ENCODE data around the gene TMC3.
"Not testable (repeated sequence)": the region's sequence is repeated elsewhere in the genome, so short reads cannot be mapped to it uniquely, and the experiment has no call there.

TMC3 gene

DNA sequence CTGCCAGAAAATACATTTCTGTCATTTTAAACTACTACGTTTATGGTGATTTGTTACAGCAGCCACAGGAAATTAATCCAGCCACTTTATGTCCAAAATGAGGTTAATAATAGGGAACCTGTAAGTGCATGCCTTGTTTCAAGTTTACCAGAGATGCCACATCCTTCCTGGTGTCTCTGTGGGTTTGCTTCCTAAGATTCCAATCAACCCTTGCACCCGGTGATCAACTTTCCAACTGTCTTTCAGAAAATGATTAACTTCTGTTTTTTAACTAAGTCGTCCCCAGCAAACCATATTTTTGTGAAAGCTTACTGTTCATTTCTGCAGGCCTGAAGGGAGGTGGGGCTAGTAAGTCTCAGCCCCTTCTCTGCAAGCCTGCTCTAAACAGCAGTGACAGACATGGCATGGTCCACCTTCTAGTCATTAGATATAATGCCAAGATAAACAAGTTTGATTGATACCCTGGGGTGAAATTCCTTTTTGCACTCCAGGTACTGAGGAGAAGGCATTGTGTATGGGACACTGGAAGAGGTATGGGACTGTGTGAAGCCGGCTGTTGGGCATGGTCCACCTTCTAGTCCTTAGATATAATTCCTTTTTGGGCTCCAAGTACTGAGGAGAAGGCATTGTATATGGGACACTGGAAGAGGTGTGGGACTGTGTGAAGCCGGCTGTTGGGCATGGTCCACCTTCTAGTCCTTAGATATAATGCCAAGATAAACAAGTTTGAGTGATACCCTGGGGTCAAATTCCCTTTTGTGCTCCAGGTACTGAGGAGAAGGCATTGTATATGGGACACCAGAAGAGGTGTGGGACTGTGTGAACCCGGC lies 11.1 kb upstream of the TMC3 start:
- DNase-seq: no peak

GRCh38 chr15:81381720-81382119 lies 7.7 kb upstream of the TMC3 start:
- no peak for DNase-seq

DNA sequence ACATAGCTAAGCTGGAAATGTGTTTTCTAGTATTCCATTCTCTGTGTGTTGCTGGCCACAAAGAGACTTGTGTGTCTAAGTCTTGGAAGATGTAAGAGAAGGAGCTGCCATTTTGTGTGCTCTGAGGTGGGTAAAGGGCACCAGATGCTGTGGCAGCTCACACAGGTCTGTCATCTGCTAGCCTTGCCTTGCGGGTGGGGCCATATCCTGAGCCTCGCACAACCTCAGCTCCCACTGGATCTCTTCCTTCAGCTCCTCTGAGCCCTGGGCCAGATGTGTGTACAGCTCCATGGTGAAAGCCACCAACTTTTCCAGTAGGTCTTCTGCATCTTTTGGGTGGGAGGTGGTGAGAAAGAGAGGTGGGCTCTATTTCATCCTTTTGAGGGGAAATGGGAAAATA lies 6.7 kb upstream of the TMC3 start:
- no peak for DNase-seq

DNA sequence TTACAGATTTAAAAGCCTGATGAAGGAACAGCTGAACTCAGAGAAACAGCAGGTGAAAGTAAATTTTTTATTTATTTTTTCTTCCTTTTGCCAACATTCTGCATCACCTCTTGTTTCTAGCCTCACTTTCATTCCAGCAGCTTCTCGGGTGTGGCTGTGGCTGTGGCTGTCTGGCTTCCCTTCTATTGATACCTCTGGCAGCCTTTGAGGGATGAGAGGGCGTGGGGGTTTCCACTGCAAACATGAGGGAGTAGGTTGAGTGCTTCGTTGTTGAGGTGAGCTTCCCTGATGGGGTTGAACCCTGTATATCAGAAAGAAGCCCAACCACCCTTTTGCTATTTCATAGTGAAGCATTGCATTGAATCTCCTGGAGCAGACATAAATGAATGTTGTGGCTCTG lies 6.2 kb upstream of the TMC3 start:
- no peak for DNase-seq

DNA sequence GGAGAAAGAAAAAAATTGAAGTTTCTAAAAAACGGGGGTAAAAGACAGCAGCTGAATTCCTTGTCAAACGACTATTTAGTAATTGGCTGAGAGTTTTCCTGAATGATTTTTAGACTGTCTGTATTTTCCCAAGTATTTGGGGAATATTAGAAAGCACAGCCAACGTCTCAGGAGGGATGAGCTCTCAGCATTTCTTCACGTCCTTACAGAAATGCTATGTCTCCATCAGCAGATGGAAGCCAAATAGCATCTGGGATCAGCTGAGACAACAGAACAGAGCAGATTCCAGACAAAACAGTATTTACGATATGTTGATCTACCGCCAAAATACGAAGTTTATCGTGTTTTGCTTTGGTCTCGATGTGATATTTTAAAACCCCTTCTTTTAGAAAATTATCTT lies 5.3 kb upstream of the TMC3 start:
- no peak for DNase-seq

DNA sequence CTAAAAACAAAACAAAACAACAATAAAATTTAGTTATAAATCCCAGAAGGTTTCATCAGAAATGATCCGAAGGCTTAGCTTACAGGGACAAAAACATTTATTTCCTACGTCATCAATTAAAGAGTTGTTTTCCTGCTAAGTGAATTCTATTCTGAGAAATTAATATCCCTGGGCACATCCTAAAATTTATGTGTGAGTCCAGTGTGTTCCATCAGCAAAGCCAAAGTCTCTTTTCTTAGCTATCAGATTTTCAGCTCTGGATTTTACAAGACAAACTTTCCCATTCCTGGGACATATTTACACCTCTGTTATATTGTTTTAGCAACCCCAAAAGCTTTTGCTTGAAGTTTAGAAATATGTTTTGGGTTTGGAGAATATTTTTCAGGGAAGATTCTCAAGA lies 4.4 kb upstream of the TMC3 start:
- no peak for DNase-seq

GRCh38 chr15:81377871-81378270 lies 3.9 kb upstream of the TMC3 start:
- no peak for DNase-seq

GRCh38 chr15:81376231-81376630 lies 2.2 kb upstream of the TMC3 start:
- DNase-seq: no peak

GRCh38 chr15:81375461-81375860 lies 1.4 kb upstream of the TMC3 start:
- no peak for DNase-seq

GRCh38 chr15:81373176-81373575 lies 837 bp downstream of the TMC3 start:
- no peak for DNase-seq

GRCh38 chr15:81372575-81372974 lies 1.4 kb downstream of the TMC3 start:
- DNase-seq: no peak

DNA sequence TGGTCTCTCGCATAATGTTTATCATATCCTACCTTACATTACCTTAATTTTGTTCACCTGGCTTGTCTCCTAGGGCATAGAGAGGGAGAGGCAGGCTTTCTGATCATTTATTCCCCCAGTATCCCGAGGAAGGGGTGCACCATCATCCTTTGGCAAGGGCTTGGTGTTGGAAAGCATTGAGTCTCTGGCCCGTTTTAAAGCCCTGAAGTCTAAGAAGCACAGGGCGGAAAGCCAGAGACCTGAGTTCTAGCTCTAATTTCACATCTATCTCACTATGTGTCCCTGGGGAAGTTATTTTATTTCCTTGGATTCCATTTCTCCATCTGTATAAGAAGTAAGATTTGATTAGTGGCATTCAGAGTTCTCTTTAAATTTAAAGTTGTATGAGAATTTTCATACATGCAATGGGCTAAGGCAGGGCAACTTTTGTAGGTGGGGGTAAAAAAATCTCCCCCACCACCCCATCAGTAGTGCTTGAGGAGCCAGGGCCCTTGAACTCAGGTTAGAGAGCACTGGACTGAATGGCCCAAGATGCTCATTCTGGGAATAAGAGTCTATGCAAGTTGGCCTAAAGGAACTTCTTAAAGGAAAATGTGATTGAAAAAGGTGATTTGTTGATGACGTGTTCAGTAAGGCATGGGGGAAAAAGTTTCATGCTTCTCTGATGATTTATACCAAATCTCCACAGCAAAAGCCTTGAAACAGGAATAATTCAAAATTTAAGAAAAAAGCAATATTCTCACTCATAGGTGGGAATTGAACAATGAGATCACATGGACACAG lies 10.1 kb downstream of the TMC3 start:
- no peak for DNase-seq

GRCh38 chr15:81363276-81363675 lies 10.7 kb downstream of the TMC3 start:
- no peak for DNase-seq

DNA sequence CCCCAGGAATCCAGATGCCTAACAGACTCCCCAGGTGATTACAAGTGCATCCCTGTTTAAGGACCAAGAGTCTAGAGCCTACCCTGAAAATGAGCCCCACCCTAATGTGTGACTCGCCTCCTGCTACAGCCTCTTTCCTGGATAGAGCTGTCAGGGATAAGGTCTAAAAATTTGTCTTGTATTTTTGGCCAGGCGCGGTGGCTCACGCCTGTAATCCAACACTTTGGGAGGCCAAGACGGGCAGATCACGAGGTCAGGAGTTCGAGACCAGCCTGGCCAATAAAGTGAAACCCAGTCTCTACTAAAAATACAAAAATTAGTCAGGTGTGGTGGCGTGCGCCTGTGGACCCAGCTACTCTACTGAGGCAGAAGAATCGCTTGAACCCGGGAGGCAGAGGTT lies 11.2 kb downstream of the TMC3 start:
- no peak for DNase-seq

DNA sequence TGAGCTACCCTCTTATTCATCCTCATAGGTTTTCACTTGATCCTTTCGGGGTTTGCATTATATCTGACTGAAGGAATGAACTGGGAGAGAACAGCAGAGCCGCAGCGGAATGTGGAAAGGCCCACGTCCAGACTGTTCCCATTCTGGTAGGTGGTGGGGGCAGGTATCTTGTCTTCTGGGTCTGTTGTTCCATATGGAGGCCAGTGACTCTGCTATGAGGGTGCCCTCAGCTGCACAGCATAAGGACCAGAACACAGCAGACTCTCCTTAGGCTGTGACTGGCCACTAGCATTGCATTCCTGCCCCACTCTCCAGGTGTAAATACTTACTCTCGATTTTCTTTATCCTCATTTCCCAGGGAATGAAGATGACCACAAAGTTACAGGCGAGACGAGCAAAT lies 12.1 kb downstream of the TMC3 start:
- no peak for DNase-seq

GRCh38 chr15:81360491-81360890 lies 13.5 kb downstream of the TMC3 start:
- no peak for DNase-seq

- no peak for DNase-seq
Measured at GRCh38 chr15:81358248-81358647, 15.8 kb downstream of the TMC3 start.

GRCh38 chr15:81357180-81357686 lies 16.8 kb downstream of the TMC3 start:
- no peak for DNase-seq

GRCh38 chr15:81356252-81356651 lies 17.8 kb downstream of the TMC3 start:
- no peak for DNase-seq

GRCh38 chr15:81351651-81352050 lies 22.4 kb downstream of the TMC3 start:
- no peak for DNase-seq

DNA sequence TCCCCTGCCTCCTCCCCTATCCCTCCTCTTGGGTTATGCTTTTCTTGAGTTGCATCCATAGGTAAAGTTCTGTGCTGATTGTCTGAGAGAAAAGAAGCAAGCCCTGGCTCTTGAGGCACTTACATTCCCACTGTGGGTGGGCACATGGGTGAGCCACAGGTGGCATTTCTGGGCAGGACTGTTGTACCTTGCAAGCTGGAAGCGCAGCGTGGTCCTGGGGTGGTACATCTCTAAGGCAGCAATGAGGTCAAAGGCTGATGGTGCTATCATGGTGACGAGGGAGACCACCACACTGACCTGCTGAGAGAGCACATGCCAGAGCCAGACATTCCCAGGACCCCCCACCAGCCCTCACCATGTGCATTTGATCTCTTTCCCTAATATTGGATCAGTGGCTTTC lies 24.7 kb downstream of the TMC3 start:
- no peak for DNase-seq

DNA sequence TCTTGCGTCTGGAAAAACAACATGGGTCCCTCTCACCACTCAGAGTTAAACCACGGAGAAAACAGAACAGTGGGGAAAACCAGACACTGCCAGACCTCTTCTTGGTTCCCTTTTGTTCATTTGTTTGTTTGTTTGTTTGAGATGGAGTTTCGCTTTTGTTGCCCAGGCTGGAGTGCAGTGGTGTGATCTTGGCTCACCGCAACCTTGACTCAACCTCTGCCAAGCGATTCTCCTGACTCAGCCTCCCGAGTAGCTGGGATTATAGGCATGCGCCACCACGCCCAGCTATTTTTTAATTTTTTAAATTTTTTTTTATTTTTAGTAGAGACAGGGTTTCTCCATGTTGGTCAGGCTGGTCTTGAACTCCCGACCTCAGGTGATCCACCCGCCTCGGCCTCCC lies 25.3 kb downstream of the TMC3 start:
- DNase-seq: not testable (repeated sequence)

- DNase-seq: no peak
Measured at GRCh38 chr15:81347910-81348309, 26.1 kb downstream of the TMC3 start.

DNA sequence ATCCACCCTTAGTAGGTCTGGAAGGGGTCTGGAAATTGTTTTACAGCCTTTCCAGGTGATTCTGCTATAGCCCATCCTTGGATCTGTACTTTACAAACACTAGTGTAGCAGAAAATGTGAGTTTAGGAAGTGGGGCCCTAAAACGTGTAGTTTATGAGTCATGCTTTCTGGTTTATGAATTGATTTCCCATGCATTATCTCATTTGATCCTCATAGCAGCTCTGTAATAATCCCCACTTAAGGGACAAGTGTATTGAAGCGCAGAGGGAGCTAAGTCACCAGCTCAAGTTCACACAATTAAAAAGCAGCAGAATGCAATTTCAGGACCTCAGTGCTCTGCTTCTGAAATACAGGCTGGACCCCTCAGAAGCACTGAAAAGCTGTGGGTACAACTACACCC lies 27.4 kb downstream of the TMC3 start:
- DNase-seq: no peak

Data from fibroblast of skin of abdomen (primary cell).